ENCODE measurements around the gene TSC22D3. TPM values are rescaled to one million over a fixed set of nuclear protein-coding genes. Genes with fewer than 3 reads are reported as not detected.

The TSC22D3 gene
- total RNA-seq, 2 experiments from 2014 or later: 29.3 to 35.6 TPM

DNA sequence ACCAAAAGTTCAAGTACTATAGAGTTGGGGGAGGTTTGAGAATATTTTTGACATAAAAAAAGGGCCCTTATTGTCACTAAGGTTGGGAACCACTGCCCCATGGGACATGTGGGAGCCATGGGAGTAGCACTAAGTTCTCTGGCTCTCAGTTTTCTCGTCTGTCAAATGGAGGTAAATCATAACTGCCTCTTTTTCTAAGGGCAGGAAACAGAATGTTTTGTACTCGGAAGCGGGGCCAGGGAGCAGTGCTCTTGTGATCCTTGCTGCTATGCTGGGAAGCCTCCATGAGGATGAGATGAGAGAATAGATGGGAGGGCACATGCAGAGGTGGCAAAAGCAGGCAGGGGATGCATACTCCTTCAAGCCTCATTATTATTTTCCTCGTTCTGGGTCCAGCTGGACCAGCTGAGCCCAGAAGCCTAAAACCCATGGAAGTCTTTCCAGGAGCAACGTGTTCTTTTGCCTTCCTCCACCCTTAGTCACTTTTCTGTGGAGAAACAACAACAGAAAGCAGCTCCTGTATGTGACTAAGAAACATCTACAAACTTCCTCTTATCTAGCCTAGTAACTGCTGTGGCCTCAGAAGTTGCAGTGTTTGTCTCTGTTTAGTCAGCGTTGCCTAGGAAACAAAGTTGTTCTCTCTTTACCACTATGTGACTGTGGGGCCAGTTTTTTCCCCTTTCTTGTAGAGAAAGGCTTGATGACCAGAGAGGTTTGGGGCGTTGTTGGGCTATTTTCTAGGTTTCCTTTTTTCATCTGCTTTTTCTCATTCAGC is 64.8 kb downstream of the TSC22D3 start:
- POLR2A ChIA-PET: interaction anchor here (0.6 to 9.1 kb wide), 4 partner anchors 10 to 34 kb away, joined by 3 to 121 read pairs (median 4); no protein-coding TSS in a partner anchor
- Histone ChIP-seq H3K79me2 (ENCODE audit: insufficient read depth, low read depth, low read length) (0 out of 2 replicates have a peak, but pooled peaks cover 2% of the 10 kb centered on the region), H3K4me3 (ENCODE audit: low read depth, low read length, poor library complexity, severe bottlenecking) (peak overlapping the region; percentile 31), H3K9me2 (ENCODE audit: insufficient read depth, low read length) (no peaks in the 10 kb centered on the region), H3K4me2 (ENCODE audit: low read length) (peak overlapping the region; percentile 69), H3K9me3 (ENCODE audit: low read length) (no peaks in the 10 kb centered on the region), H4K20me1 (ENCODE audit: insufficient read depth, low read length) (no peaks in the 10 kb centered on the region), H3K36me3 (ENCODE audit: insufficient read depth, low read length) (peaks cover 26% of the 10 kb centered on the region), H3K27ac (ENCODE audit: low read depth, low read length, poor library complexity, severe bottlenecking) (peak overlapping the region; percentile 51), H3K4me1 (ENCODE audit: insufficient read depth, low read length, poor library complexity, severe bottlenecking) (peaks cover 29% of the 10 kb centered on the region), H2AFZ (ENCODE audit: low read length) (peak overlapping the region; percentile 85; the same call in 1 of the 2 replicates)
- no TSS peak for BruUV-seq (replicated peaks)
- DNase-seq (ENCODE audit: low spot score): peak; percentile 73
- CTCF ChIA-PET (ENCODE audit: unreplicated experiment): interaction anchor here (0.6 kb wide), 1 partner anchor 35 kb away, joined by 3 read pairs; no protein-coding TSS in a partner anchor
- intact Hi-C loops (cut with micrococcal nuclease; ENCODE audit: unreplicated experiment): no loop called here
- TF ChIP-seq CTCF (conservative IDR thresholded peaks at IDR 0.05; ENCODE audit: low read length) (no peak), EZH2phosphoT487 (IDR thresholded peaks at IDR 0.05; ENCODE audit: borderline replicate concordance, low read depth, low read length) (no peak)

DNA sequence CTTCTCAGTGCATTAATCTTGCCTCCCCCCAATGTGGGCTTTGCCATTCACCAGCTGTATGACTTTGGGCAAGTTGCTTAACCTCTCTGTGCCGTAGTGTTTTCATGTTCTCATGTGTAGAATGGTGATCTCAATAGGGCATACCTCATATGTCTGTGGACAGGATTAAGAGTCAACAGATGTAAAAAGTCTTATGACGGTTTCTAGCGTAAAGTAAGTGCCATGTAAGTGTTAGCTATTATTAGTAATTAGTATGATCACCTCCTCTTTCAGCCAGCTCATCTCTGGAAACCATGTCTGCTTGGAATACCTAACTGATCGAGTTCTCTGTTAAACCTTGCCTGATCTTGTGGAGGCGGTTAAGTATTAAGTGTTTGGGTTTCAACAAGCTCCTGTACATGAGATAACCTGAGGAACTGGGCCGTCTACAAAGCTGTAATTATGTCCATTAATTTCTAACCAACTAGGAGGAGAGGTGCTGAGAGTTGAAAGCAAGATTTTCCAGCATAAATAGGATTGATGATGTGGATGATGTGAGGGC is 66.3 kb downstream of the TSC22D3 start:
- no peak for DNase-seq (ENCODE audit: low spot score)
- no TSS peak for BruUV-seq (replicated peaks)
- TF ChIP-seq EZH2phosphoT487 (IDR thresholded peaks at IDR 0.05; ENCODE audit: borderline replicate concordance, low read depth, low read length) (no peak), CTCF (conservative IDR thresholded peaks at IDR 0.05; ENCODE audit: low read length) (no peak)
- H4K20me1 ChIP-seq (ENCODE audit: insufficient read depth, low read length): no peaks in the 10 kb centered on the region
- H3K4me1 ChIP-seq (ENCODE audit: insufficient read depth, low read length, poor library complexity, severe bottlenecking): peaks cover 17% of the 10 kb centered on the region
- H3K9me2 ChIP-seq (ENCODE audit: insufficient read depth, low read length): no peaks in the 10 kb centered on the region
- CTCF ChIA-PET (ENCODE audit: unreplicated experiment): no interaction called here
- intact Hi-C loops (cut with micrococcal nuclease; ENCODE audit: unreplicated experiment): no loop called here
- no peak overlapping the region for H2AFZ ChIP-seq (ENCODE audit: low read length)
- peaks cover 14% of the 10 kb centered on the region for H3K36me3 ChIP-seq (ENCODE audit: insufficient read depth, low read length)
- no peaks in the 10 kb centered on the region for H3K79me2 ChIP-seq (ENCODE audit: insufficient read depth, low read depth, low read length)
- no peak overlapping the region for H3K4me3 ChIP-seq (ENCODE audit: low read depth, low read length, poor library complexity, severe bottlenecking)
- POLR2A ChIA-PET: interaction anchor here (0.6 to 1.1 kb wide), 3 partner anchors 10 to 62 kb away, joined by 3 to 4 read pairs (median 3); no protein-coding TSS in a partner anchor
- H3K4me2 ChIP-seq (ENCODE audit: low read length): no peak overlapping the region
- H3K9me3 ChIP-seq (ENCODE audit: low read length): no peaks in the 10 kb centered on the region
- no peak overlapping the region for H3K27ac ChIP-seq (ENCODE audit: low read depth, low read length, poor library complexity, severe bottlenecking)
